HG03196 (cell line): ENCODE results near the gene NUBPL.
"Not testable (repeated sequence)": the region's sequence is repeated elsewhere in the genome, so short reads cannot be mapped to it uniquely, and the experiment has no call there.

Experiments
- ATAC-seq: cut with Tn5 transposase; IDR thresholded peaks from one replicate; pipeline ENCODE4 v1.9.1; 2021; ENCODE audit not compliant: unreplicated experiment

Gene NUBPL

GRCh38 chr14:31727797-31728196 is 166.6 kb downstream of the NUBPL start:
- no peak for ATAC-seq

GRCh38 chr14:31740688-31741087 is 179.5 kb downstream of the NUBPL start:
- ATAC-seq: no peak

GRCh38 chr14:31745741-31746140 is 184.5 kb downstream of the NUBPL start:
- ATAC-seq: no peak

- no peak for ATAC-seq
Measured at GRCh38 chr14:31746326-31746725, 185.1 kb downstream of the NUBPL start.

GRCh38 chr14:31749275-31749674 is 188.1 kb downstream of the NUBPL start:
- no peak for ATAC-seq

- not testable (repeated sequence) for ATAC-seq
Measured at GRCh38 chr14:31751047-31751446, 189.8 kb downstream of the NUBPL start.

- ATAC-seq: no peak
Measured at GRCh38 chr14:31752867-31753661, 191.9 kb downstream of the NUBPL start.

GRCh38 chr14:31758941-31759340 is 197.7 kb downstream of the NUBPL start:
- ATAC-seq: no peak

- ATAC-seq: no peak
Measured at GRCh38 chr14:31760277-31760676, 199.1 kb downstream of the NUBPL start.

- no peak for ATAC-seq
Measured at GRCh38 chr14:31761325-31761724, 200.1 kb downstream of the NUBPL start.

- ATAC-seq: no peak
Measured at GRCh38 chr14:31763041-31763440, 201.8 kb downstream of the NUBPL start.

GRCh38 chr14:31766315-31766892 is 205.2 kb downstream of the NUBPL start:
- ATAC-seq: no peak

GRCh38 chr14:31768355-31768754 is 207.2 kb downstream of the NUBPL start:
- no peak for ATAC-seq

GRCh38 chr14:31770271-31770670 is 209.1 kb downstream of the NUBPL start:
- ATAC-seq: no peak

GRCh38 chr14:31774567-31774966 is 213.4 kb downstream of the NUBPL start:
- ATAC-seq: no peak

- no peak for ATAC-seq
Measured at GRCh38 chr14:31777312-31777711, 216.1 kb downstream of the NUBPL start.

- ATAC-seq: no peak
Measured at GRCh38 chr14:31781578-31781977, 220.4 kb downstream of the NUBPL start.

GRCh38 chr14:31785574-31785973 is 224.4 kb downstream of the NUBPL start:
- ATAC-seq: no peak

- no peak for ATAC-seq
Measured at GRCh38 chr14:31787377-31787776, 226.2 kb downstream of the NUBPL start.

- no peak for ATAC-seq
Measured at GRCh38 chr14:31788340-31788739, 227.1 kb downstream of the NUBPL start.

- no peak for ATAC-seq
Measured at GRCh38 chr14:31792726-31793125, 231.5 kb downstream of the NUBPL start.

- not testable (repeated sequence) for ATAC-seq
Measured at GRCh38 chr14:31797946-31798345, 236.7 kb downstream of the NUBPL start.

- ATAC-seq: no peak
Measured at GRCh38 chr14:31802838-31803237, 241.6 kb downstream of the NUBPL start.
